DMS53 treated with DMSO at 0.1 percent for 48 hours (cell line): ENCODE results near the gene PPP1R12B.
"Not testable (repeated sequence)": the region's sequence is repeated elsewhere in the genome, so short reads cannot be mapped to it uniquely, and the experiment has no call there.

Experiments
- DNase-seq: peaks from one replicate; lab custom pipeline; 2025; ENCODE audit not compliant: unreplicated experiment; lab: John Stamatoyannopoulos, UW

PPP1R12B gene

GRCh38 chr1:202625416-202626360 lies 277.2 kb downstream of the PPP1R12B start:
- peak; percentile 49 for DNase-seq

GRCh38 chr1:202627036-202627435 lies 278.5 kb downstream of the PPP1R12B start:
- DNase-seq, result not testable (repeated sequence)

GRCh38 chr1:202627841-202628565 lies 279.5 kb downstream of the PPP1R12B start:
- no peak for DNase-seq

GRCh38 chr1:202628646-202629215 lies 280.2 kb downstream of the PPP1R12B start:
- no peak for DNase-seq

- not testable (repeated sequence) for DNase-seq
Measured at GRCh38 chr1:202629257-202629811, 280.8 kb downstream of the PPP1R12B start.

GRCh38 chr1:202630096-202630495 lies 281.6 kb downstream of the PPP1R12B start:
- DNase-seq, result not testable (repeated sequence)

- no peak for DNase-seq
Measured at GRCh38 chr1:202630541-202630940, 282.0 kb downstream of the PPP1R12B start.

- DNase-seq, result no peak
Measured at GRCh38 chr1:202631076-202631923, 282.8 kb downstream of the PPP1R12B start.

GRCh38 chr1:202632241-202632640 lies 283.7 kb downstream of the PPP1R12B start:
- no peak for DNase-seq

- DNase-seq, result not testable (repeated sequence)
Measured at GRCh38 chr1:202636171-202636570, 287.7 kb downstream of the PPP1R12B start.

- not testable (repeated sequence) for DNase-seq
Measured at GRCh38 chr1:202637321-202638018, 289.0 kb downstream of the PPP1R12B start.

GRCh38 chr1:202638019-202638700 lies 289.7 kb downstream of the PPP1R12B start:
- no peak for DNase-seq

- DNase-seq, result peak; percentile 17
Measured at GRCh38 chr1:202638701-202639305, 290.3 kb downstream of the PPP1R12B start.

- DNase-seq, result no peak
Measured at GRCh38 chr1:202639500-202639899, 291.0 kb downstream of the PPP1R12B start.

GRCh38 chr1:202642212-202642611 lies 293.7 kb downstream of the PPP1R12B start:
- DNase-seq, result no peak
